Superior temporal gyrus (tissue), 1 donor: Measurements from ENCODE around the gene SLC9A9.
"Not testable (repeated sequence)": the region's sequence is repeated elsewhere in the genome, so short reads cannot be mapped to it uniquely, and the experiment has no call there.

ENCODE experiments used
- DNase-seq: peaks from one replicate; pipeline ENCODE4 v3.0.0-alpha.2; 2016; ENCODE audit errors: extremely low spot score

SLC9A9 gene

GRCh38 chr3:143810166-143810952 lies 37.9 kb downstream of the SLC9A9 start:
- DNase-seq = no peak

GRCh38 chr3:143809121-143809621 lies 39.1 kb downstream of the SLC9A9 start:
- no peak for DNase-seq

GRCh38 chr3:143808030-143808429 lies 40.2 kb downstream of the SLC9A9 start:
- DNase-seq = no peak

- no peak for DNase-seq
Observed at GRCh38 chr3:143806038-143806437, 42.2 kb downstream of the SLC9A9 start.

GRCh38 chr3:143805476-143805875 lies 42.8 kb downstream of the SLC9A9 start:
- DNase-seq = not testable (repeated sequence)

- DNase-seq = not testable (repeated sequence)
Observed at GRCh38 chr3:143801046-143801445, 47.2 kb downstream of the SLC9A9 start.

- not testable (repeated sequence) for DNase-seq
Observed at GRCh38 chr3:143798151-143798550, 50.1 kb downstream of the SLC9A9 start.

- no peak for DNase-seq
Observed at GRCh38 chr3:143795874-143796273, 52.4 kb downstream of the SLC9A9 start.

GRCh38 chr3:143794793-143795462 lies 53.3 kb downstream of the SLC9A9 start:
- no peak for DNase-seq

- no peak for DNase-seq
Observed at GRCh38 chr3:143793971-143794370, 54.3 kb downstream of the SLC9A9 start.

- DNase-seq = no peak
Observed at GRCh38 chr3:143791386-143791785, 56.9 kb downstream of the SLC9A9 start.

GRCh38 chr3:143786219-143787191 lies 61.8 kb downstream of the SLC9A9 start:
- DNase-seq = peak; percentile 77

- DNase-seq = no peak
Observed at GRCh38 chr3:143784446-143784845, 63.8 kb downstream of the SLC9A9 start.

- DNase-seq = no peak
Observed at GRCh38 chr3:143783851-143784370, 64.4 kb downstream of the SLC9A9 start.

GRCh38 chr3:143775459-143775858 lies 72.8 kb downstream of the SLC9A9 start:
- peak; percentile 92 for DNase-seq

- DNase-seq = no peak
Observed at GRCh38 chr3:143771939-143772338, 76.3 kb downstream of the SLC9A9 start.

GRCh38 chr3:143771258-143771657 lies 77.0 kb downstream of the SLC9A9 start:
- no peak for DNase-seq

GRCh38 chr3:143770391-143770790 lies 77.9 kb downstream of the SLC9A9 start:
- no peak for DNase-seq

- no peak for DNase-seq
Observed at GRCh38 chr3:143769616-143770015, 78.7 kb downstream of the SLC9A9 start.

GRCh38 chr3:143764840-143765239 lies 83.4 kb downstream of the SLC9A9 start:
- DNase-seq = no peak

- peak; percentile 76 for DNase-seq
Observed at GRCh38 chr3:143763564-143764162, 84.6 kb downstream of the SLC9A9 start.
